HG03139 (cell line): Measurements from ENCODE around the gene SLC43A1.

Experiments used
- ATAC-seq: cut with Tn5 transposase; IDR thresholded peaks from one replicate; pipeline ENCODE4 v1.9.1; 2021; ENCODE audit not compliant: unreplicated experiment

SLC43A1 gene

GRCh38 chr11:57434640-57435546 is 80.6 kb downstream of the SLC43A1 start:
- ATAC-seq: no peak
